Activated CD4-positive, alpha-beta memory T cell treated with anti-CD3 and anti-CD28 coated beads, Interleukin-2, amount 10 ng/mL, durations not matched to agents 7 days and 5 days (primary cell): ENCODE measurements around the gene FSHB. TPM values are rescaled to one million over a fixed set of nuclear protein-coding genes. Genes with fewer than 3 reads are reported as not detected.

Source experiments
- CTCF ChIA-PET: fragments of 350-600 bp; sonication (Branson Sonifier 250); formaldehyde crosslinking; loops from one replicate; lab custom pipeline; 2021; ENCODE audit warnings: antibody characterized with exemption, inconsistent platforms; lab: Charles Lee
- POLR2A ChIA-PET: fragments of 350-600 bp; sonication (Branson Sonifier 250); formaldehyde crosslinking; loops from one replicate; lab custom pipeline; 2021; ENCODE audit warnings: antibody characterized with exemption; lab: Charles Lee
- DNase-seq: peaks from one replicate; pipeline ENCODE4 v3.0.0-alpha.2; 2020
- H3K27ac Mint-ChIP-seq: one replicate; pipeline ENCODE4 v1.8.0; 2021; ENCODE audit warnings: mild to moderate bottlenecking, mixed read lengths
- H3K27me3 Mint-ChIP-seq: one replicate; pipeline ENCODE4 v1.8.0; 2021; ENCODE audit warnings: mixed read lengths
- H3K36me3 Mint-ChIP-seq: one replicate; pipeline ENCODE4 v1.8.0; 2021; ENCODE audit warnings: low read depth, mixed read lengths
- H3K4me1 Mint-ChIP-seq: one replicate; pipeline ENCODE4 v1.8.0; 2021; ENCODE audit warnings: mixed read lengths
- H3K4me3 Mint-ChIP-seq: one replicate; pipeline ENCODE4 v1.8.0; 2021; ENCODE audit warnings: mild to moderate bottlenecking, mixed read lengths
- H3K9me3 Mint-ChIP-seq: one replicate; pipeline ENCODE4 v1.8.0; 2021; ENCODE audit warnings: mixed read lengths
- total RNA-seq, 2 experiments: library from RNA; stranded (reverse); gene quantifications; one replicate each; pipeline ENCODE4 v1.2.3, GENCODE V29; 2021

Gene FSHB
- total RNA-seq, 2 experiments from 2014 or later, result not detected

DNA sequence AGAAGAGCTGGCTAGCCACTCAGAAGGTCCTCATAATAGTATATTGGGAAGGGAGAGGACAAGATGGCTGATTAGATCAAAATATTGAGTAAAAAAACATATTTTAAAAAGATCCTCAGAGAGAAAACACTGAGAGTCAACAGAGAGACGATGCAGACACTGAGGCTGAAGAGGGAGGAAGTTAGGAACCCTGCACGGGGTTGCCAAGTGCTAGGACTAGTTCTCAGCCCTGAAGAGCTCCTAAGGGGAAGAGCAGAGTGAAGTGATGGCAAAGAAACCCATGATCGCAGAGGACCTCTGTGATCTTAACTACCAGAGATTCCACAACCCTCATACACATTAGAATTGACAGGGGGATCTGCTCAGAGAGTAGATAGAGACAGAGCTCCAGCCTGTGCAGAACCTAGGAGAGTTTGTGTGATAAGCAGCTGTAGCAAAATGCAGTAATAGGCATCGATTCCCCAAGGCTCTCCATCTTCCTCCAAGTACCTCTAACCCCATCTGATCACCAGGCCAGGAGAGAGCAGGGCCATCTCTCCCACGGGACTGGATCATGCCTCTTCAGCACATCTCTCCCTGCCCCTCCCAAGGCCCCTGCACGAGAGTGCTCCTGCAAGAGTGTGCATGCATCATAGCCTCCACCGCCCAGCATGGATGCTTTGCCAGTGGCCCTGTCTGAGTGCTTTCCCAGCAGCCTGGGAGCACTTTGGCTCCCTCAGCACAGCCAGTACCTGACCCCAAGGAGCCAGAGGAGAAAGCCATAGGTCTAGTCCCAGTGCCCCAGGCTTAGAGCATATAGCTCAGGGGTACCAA lies 50.9 kb downstream of the FSHB start:
- Mint-ChIP-seq H3K9me3 (peaks cover 3% of the 10 kb centered on the region), H3K4me1 (peaks cover 24% of the 10 kb centered on the region), H3K36me3 (no peaks in the 10 kb centered on the region), H3K27ac (peak overlapping the region; percentile 64), H3K27me3 (peaks cover 2% of the 10 kb centered on the region), H3K4me3 (no peak overlapping the region)
- no peak for DNase-seq
- ChIA-PET POLR2A (interaction anchor here (1.0 to 1.6 kb wide), 2 partner anchors 8 to 41 kb away, joined by 3 to 6 read pairs; partner anchors contain the start of gene ARL14EP), CTCF (interaction anchor here (1.2 kb wide), 1 partner anchor 52 kb away, joined by 3 read pairs; no protein-coding TSS in a partner anchor)

DNA sequence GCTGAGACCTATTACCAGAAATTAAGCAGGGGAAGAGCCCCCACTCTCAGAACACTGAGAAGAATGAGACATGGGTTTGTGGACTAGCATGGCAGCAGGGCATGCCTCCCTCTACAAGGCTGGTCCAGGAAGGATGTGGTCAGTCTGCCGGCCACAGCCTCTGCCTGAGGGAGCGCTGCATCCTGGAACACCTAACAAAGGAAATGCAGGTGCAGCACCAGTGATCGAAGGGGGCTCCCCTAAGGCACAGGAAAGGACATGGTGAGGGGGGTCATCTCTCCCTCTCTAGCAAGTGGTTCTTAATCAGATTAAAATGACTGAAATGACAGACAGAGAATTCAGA lies 51.4 kb downstream of the FSHB start:
- Mint-ChIP-seq H3K27ac (peak overlapping the region; percentile 37), H3K9me3 (peaks cover 3% of the 10 kb centered on the region), H3K27me3 (peaks cover 2% of the 10 kb centered on the region), H3K36me3 (no peaks in the 10 kb centered on the region), H3K4me3 (no peak overlapping the region), H3K4me1 (peaks cover 24% of the 10 kb centered on the region)
- CTCF ChIA-PET, result interaction anchor here (1.2 kb wide), 1 partner anchor 52 kb away, joined by 3 read pairs; no protein-coding TSS in a partner anchor
- POLR2A ChIA-PET, result interaction anchor here (1.0 to 1.6 kb wide), 2 partner anchors 9 to 41 kb away, joined by 3 to 6 read pairs; partner anchors contain the start of gene ARL14EP
- peak; percentile 67 for DNase-seq

Other genes starting within 250 kb of the FSHB start
- not detected for gene KCNA4, start 214.0 kb upstream of the FSHB start, total RNA-seq
- gene ARL14EP, start 92.1 kb downstream of the FSHB start, total RNA-seq, result 10 to 100 TPM; 36.0 to 39.9 TPM